ENCODE results near the gene PCDHGB4. TPM values are rescaled to one million over a fixed set of nuclear protein-coding genes. Genes with fewer than 3 reads are reported as not detected.

PCDHGB4 gene
- total and polyA plus RNA-seq, 10 of the 15 experiments (the other 5 are each of a cell fraction or from before 2014, with no cell fraction given): 0.02 to 0.20 (median 0.04) TPM; not detected in 4

DNA sequence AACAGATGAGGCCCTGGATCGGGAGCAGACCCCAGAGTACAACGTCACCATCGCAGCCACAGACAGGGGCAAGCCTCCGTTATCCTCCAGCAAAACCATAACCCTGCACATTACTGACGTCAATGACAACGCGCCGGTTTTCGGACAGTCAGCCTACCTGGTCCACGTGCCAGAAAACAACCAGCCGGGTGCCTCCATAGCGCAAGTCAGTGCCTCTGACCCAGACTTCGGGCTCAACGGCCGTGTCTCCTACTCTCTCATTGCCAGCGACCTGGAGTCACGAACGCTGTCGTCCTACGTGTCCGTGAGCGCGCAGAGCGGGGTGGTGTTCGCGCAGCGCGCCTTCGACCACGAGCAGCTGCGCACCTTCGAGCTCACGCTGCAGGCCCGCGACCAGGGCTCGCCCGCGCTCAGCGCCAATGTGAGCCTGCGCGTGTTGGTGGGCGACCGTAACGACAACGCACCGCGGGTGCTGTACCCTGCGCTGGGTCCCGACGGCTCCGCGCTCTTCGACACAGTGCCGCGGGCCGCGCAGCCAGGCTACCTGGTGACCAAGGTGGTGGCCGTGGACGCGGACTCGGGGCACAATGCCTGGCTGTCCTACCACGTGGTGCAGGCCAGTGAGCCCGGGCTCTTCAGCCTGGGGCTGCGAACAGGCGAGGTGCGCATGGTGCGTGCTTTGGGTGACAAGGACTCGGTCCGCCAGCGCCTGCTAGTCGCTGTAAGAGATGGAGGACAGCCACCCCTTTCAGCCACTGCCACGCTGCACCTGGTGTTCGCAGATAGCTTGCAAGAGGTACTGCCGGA lies 31.8 kb downstream of the PCDHGB4 start:
- POLR2A ChIA-PET: interaction anchor here (2.3 kb wide), 1 partner anchor 144 kb away, joined by 8 read pairs; no protein-coding TSS in a partner anchor
- no peaks in the 10 kb centered on the region for H3K36me3 ChIP-seq (ENCODE audit: control insufficient read depth in 2 of 2, insufficient read depth in 2 of 2, low read length in 1 of 2)
- H3K4me3 ChIP-seq: no peak overlapping the region
- no peaks in the 10 kb centered on the region for H4K20me1 ChIP-seq (ENCODE audit: control insufficient read depth, insufficient read depth)
- CTCF ChIA-PET: interaction anchor here (0.9 to 10.9 kb wide), 8 partner anchors 12 to 148 kb away, joined by 3 to 245 read pairs (median 49); no protein-coding TSS in a partner anchor
- H3K9me3 ChIP-seq (replicated peaks; ENCODE audit: control insufficient read depth, insufficient read depth, low read length): peaks cover 15% of the 10 kb centered on the region; the same call in 2 of the 3 replicates
- H3K4me2 ChIP-seq (ENCODE audit: control insufficient read depth, insufficient read depth): no peak overlapping the region
- RAD21 ChIA-PET (ENCODE audit: unreplicated experiment): interaction anchor here (2.6 kb wide), 1 partner anchor 105 kb away, joined by 19 read pairs; no protein-coding TSS in a partner anchor
- SMC1A ChIA-PET (ENCODE audit: uncharacterized antibody, unreplicated experiment): interaction anchor here (0.7 to 7.4 kb wide), 6 partner anchors 115 to 1921 kb away, joined by 3 to 67 read pairs (median 5); no protein-coding TSS in a partner anchor
- H3K79me2 ChIP-seq (ENCODE audit: control insufficient read depth, insufficient read depth, low read length): no peaks in the 10 kb centered on the region
- no peak overlapping the region for H3K27ac ChIP-seq (ENCODE audit: control insufficient read depth, insufficient read depth)
- H3K27me3 ChIP-seq (replicated peaks in 1 of 2; ENCODE audit: control insufficient read depth in 2 of 2, insufficient read depth in 2 of 2, low read length in 1 of 2): no peaks in the 10 kb centered on the region; a peak in 1 of 4 replicates
- WGBS (ENCODE audit: insufficient coverage, insufficient replicate concordance, low lambda C conversion rate, missing lambda C conversion rate): 96% methylated on average over 67 of the region's 74 CpGs
- no peak for ATAC-seq
- DNase-seq (ENCODE audit: low read depth, low spot score): no peak
- intact Hi-C loops (cut with micrococcal nuclease; ENCODE audit: unreplicated experiment) (no loop called here), in situ Hi-C loops (cut with MboI) (loop anchor here (5.0 kb wide), 1 partner anchor 143 kb away; no protein-coding TSS in a partner anchor)
- FAIRE-seq: no peak
- H3K4me1 ChIP-seq (ENCODE audit: control insufficient read depth, insufficient read depth, low read length): peaks cover 4% of the 10 kb centered on the region; the same call in 1 of the 2 replicates
- BruUV-seq (replicated peaks): no TSS peak
- no peak overlapping the region for H3K9ac ChIP-seq (ENCODE audit: control insufficient read depth, insufficient read depth, low read length)
- no peak overlapping the region for H2AFZ ChIP-seq (ENCODE audit: control insufficient read depth, low read depth, low read length)
- TF ChIP-seq RELA (IDR thresholded peaks at IDR 0.05; ENCODE audit: borderline replicate concordance, partially characterized antibody): no peak
- TF ChIP-seq, protein P1, sequence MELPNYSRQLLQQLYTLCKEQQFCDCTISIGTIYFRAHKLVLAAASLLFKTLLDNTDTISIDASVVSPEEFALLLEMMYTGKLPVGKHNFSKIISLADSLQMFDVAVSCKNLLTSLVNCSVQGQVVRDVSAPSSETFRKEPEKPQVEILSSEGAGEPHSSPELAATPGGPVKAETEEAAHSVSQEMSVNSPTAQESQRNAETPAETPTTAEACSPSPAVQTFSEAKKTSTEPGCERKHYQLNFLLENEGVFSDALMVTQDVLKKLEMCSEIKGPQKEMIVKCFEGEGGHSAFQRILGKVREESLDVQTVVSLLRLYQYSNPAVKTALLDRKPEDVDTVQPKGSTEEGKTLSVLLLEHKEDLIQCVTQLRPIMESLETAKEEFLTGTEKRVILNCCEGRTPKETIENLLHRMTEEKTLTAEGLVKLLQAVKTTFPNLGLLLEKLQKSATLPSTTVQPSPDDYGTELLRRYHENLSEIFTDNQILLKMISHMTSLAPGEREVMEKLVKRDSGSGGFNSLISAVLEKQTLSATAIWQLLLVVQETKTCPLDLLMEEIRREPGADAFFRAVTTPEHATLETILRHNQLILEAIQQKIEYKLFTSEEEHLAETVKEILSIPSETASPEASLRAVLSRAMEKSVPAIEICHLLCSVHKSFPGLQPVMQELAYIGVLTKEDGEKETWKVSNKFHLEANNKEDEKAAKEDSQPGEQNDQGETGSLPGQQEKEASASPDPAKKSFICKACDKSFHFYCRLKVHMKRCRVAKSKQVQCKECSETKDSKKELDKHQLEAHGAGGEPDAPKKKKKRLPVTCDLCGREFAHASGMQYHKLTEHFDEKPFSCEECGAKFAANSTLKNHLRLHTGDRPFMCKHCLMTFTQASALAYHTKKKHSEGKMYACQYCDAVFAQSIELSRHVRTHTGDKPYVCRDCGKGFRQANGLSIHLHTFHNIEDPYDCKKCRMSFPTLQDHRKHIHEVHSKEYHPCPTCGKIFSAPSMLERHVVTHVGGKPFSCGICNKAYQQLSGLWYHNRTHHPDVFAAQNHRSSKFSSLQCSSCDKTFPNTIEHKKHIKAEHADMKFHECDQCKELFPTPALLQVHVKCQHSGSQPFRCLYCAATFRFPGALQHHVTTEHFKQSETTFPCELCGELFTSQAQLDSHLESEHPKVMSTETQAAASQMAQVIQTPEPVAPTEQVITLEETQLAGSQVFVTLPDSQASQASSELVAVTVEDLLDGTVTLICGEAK (IDR thresholded peaks at IDR 0.05; ENCODE audit: borderline replicate concordance): no peak
- no peak for TF ChIP-seq CHD4 (IDR thresholded peaks at IDR 0.05)
- no peak for TF ChIP-seq HDAC6 (IDR thresholded peaks at IDR 0.05; ENCODE audit: unreplicated experiment)
- TF ChIP-seq, protein P2, sequence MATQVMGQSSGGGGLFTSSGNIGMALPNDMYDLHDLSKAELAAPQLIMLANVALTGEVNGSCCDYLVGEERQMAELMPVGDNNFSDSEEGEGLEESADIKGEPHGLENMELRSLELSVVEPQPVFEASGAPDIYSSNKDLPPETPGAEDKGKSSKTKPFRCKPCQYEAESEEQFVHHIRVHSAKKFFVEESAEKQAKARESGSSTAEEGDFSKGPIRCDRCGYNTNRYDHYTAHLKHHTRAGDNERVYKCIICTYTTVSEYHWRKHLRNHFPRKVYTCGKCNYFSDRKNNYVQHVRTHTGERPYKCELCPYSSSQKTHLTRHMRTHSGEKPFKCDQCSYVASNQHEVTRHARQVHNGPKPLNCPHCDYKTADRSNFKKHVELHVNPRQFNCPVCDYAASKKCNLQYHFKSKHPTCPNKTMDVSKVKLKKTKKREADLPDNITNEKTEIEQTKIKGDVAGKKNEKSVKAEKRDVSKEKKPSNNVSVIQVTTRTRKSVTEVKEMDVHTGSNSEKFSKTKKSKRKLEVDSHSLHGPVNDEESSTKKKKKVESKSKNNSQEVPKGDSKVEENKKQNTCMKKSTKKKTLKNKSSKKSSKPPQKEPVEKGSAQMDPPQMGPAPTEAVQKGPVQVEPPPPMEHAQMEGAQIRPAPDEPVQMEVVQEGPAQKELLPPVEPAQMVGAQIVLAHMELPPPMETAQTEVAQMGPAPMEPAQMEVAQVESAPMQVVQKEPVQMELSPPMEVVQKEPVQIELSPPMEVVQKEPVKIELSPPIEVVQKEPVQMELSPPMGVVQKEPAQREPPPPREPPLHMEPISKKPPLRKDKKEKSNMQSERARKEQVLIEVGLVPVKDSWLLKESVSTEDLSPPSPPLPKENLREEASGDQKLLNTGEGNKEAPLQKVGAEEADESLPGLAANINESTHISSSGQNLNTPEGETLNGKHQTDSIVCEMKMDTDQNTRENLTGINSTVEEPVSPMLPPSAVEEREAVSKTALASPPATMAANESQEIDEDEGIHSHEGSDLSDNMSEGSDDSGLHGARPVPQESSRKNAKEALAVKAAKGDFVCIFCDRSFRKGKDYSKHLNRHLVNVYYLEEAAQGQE (IDR thresholded peaks at IDR 0.05; ENCODE audit: low read depth, low read length): no peak
- no peak for TF ChIP-seq NR2C1 (IDR thresholded peaks at IDR 0.05)
- TF ChIP-seq, protein P3, sequence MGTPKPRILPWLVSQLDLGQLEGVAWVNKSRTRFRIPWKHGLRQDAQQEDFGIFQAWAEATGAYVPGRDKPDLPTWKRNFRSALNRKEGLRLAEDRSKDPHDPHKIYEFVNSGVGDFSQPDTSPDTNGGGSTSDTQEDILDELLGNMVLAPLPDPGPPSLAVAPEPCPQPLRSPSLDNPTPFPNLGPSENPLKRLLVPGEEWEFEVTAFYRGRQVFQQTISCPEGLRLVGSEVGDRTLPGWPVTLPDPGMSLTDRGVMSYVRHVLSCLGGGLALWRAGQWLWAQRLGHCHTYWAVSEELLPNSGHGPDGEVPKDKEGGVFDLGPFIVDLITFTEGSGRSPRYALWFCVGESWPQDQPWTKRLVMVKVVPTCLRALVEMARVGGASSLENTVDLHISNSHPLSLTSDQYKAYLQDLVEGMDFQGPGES (IDR thresholded peaks at IDR 0.05): no peak
- no peak for TF ChIP-seq KDM1A (IDR thresholded peaks at IDR 0.05; ENCODE audit: borderline replicate concordance)
- no peak for TF ChIP-seq EED (IDR thresholded peaks at IDR 0.05; ENCODE audit: low read depth)
- no peak for TF ChIP-seq BRCA1 (IDR thresholded peaks at IDR 0.05; ENCODE audit: low read depth, low read length)
- no peak for TF ChIP-seq NBN (IDR thresholded peaks at IDR 0.05)
- TF ChIP-seq NFYB (IDR thresholded peaks at IDR 0.05; ENCODE audit: insufficient read depth, low read depth, low read length): no peak
- no peak for TF ChIP-seq SIN3A (IDR thresholded peaks at IDR 0.05; ENCODE audit: low read depth, low read length)

Data from GM12878 (cell line).